Panc1 (cell line): ENCODE results near the gene ABL1. TPM values are rescaled to one million over a fixed set of nuclear protein-coding genes. Genes with fewer than 3 reads are reported as not detected.
"Not testable (repeated sequence)": the region's sequence is repeated elsewhere in the genome, so short reads cannot be mapped to it uniquely, and the experiment has no call there.

Source experiments
- ATAC-seq: fragments of 200-7000 bp; cut with Tn5 transposase; 2 replicates; pipeline ENCODE4 v1.9.1; 2020; ENCODE audit warnings: mild to moderate bottlenecking, moderate library complexity
- BruUV-seq: library from RNA; stranded (reverse); fragments of 400-500 nt; replicated peaks from 2 replicates; lab custom pipeline; 2021; lab: Mats Ljungman, UMichigan
- CTCF ChIA-PET: fragments of 300-600 bp; sonication (Branson Sonifier 250); formaldehyde crosslinking; loops from one replicate; lab custom pipeline; 2022; ENCODE audit warnings: antibody characterized with exemption; lab: Charles Lee
- POLR2A ChIA-PET: fragments of 300-600 bp; sonication (Branson Sonifier 250); formaldehyde crosslinking; loops from one replicate; lab custom pipeline; 2022; ENCODE audit warnings: antibody characterized with exemption; lab: Charles Lee
- DNase-seq: peaks from one replicate; pipeline ENCODE4 v3.0.0-alpha.2; 2010; ENCODE audit warnings: low read depth, low spot score
- H3K27ac ChIP-seq: 2 replicates; pipeline ENCODE4 v1.5.1; 2011; ENCODE audit warnings: mild to moderate bottlenecking, low read length, inconsistent platforms
- H3K27me3 ChIP-seq: fragments of 200-500 bp; sonication (Bioruptor generic); 2 replicates; pipeline ENCODE4 v1.6.0; 2014; ENCODE audit warnings: low read length, inconsistent platforms; ENCODE audit not compliant: control insufficient read depth, insufficient read depth
- H3K36me3 ChIP-seq: fragments of 200-500 bp; sonication (Bioruptor generic); 2 replicates; pipeline ENCODE4 v1.5.1; 2014; ENCODE audit warnings: inconsistent platforms, mild to moderate bottlenecking, low read length, moderate library complexity; ENCODE audit not compliant: control insufficient read depth, insufficient read depth
- H3K4me1 ChIP-seq: 2 replicates; pipeline ENCODE4 v1.5.1; 2011; ENCODE audit warnings: inconsistent platforms, mild to moderate bottlenecking, low read length, moderate library complexity; ENCODE audit not compliant: control insufficient read depth, insufficient read depth
- H3K4me3 ChIP-seq, 2 experiments: 2 replicates each; pipeline ENCODE4 v1.5.1; 2011 to 2012; ENCODE audit warnings: low read depth in 2 of 2, low read length in 2 of 2, mild to moderate bottlenecking in 2 of 2, inconsistent platforms in 1 of 2, moderate library complexity in 1 of 2
- H3K9me3 ChIP-seq: fragments of 200-500 bp; sonication (Bioruptor generic); 2 replicates; pipeline ENCODE4 v1.5.1; 2014; ENCODE audit warnings: low read depth, mild to moderate bottlenecking, inconsistent platforms, low read length, moderate library complexity; ENCODE audit not compliant: control insufficient read depth, insufficient read depth
- POLR2AphosphoS5 ChIP-seq: IDR thresholded peaks from 2 replicates; pipeline ENCODE4 v1.6.1; 2012; ENCODE audit warnings: mild to moderate bottlenecking, low read depth, low read length, moderate library complexity
- SIN3A ChIP-seq: IDR thresholded peaks from 2 replicates; pipeline ENCODE4 v1.6.1; 2012; ENCODE audit warnings: low read depth, mild to moderate bottlenecking, low read length, moderate library complexity, borderline replicate concordance; ENCODE audit not compliant: insufficient read depth
- TCF7L2 ChIP-seq: IDR thresholded peaks from 2 replicates; pipeline ENCODE4 v1.6.1; 2011; ENCODE audit warnings: mild to moderate bottlenecking, low read depth, low read length, inconsistent platforms
- in situ Hi-C: cut with HindIII; loops from 2 replicates; pipeline ENCODE4 v1.10.0; 2016; ENCODE audit warnings: low sequenced_read_pairs, low pct_unique_long_range_greater_than_20kb
- intact Hi-C: fragments of 100-400 bp; cut with micrococcal nuclease; formaldehyde crosslinking; loops from one replicate; pipeline ENCODE4 v1.10.0; 2022; ENCODE audit not compliant: unreplicated experiment
- total RNA-seq: library from RNA; stranded (reverse); gene quantifications from one replicate; pipeline ENCODE4 v1.2.1, GENCODE V29; 2021; ENCODE audit not compliant: unreplicated experiment
- TF ChIP-seq, protein P1 (sequence below), 2 experiments: IDR thresholded peaks; 2 replicates each; pipeline ENCODE4 v1.6.1; 2011 to 2012; ENCODE audit warnings: low read depth in 2 of 2, control low read depth in 1 of 2, low read length in 1 of 2, mild to moderate bottlenecking in 1 of 2, moderate library complexity in 1 of 2; ENCODE audit not compliant: insufficient read depth in 1 of 2
- TF ChIP-seq, protein P2 (sequence below): fragments of 450-650 bp; IDR thresholded peaks from 2 replicates; pipeline ENCODE4 v1.5.1; 2017; ENCODE audit warnings: mild to moderate bottlenecking

The ABL1 gene
- total RNA-seq, 1 experiment from 2014 or later = 48.4 TPM

DNA sequence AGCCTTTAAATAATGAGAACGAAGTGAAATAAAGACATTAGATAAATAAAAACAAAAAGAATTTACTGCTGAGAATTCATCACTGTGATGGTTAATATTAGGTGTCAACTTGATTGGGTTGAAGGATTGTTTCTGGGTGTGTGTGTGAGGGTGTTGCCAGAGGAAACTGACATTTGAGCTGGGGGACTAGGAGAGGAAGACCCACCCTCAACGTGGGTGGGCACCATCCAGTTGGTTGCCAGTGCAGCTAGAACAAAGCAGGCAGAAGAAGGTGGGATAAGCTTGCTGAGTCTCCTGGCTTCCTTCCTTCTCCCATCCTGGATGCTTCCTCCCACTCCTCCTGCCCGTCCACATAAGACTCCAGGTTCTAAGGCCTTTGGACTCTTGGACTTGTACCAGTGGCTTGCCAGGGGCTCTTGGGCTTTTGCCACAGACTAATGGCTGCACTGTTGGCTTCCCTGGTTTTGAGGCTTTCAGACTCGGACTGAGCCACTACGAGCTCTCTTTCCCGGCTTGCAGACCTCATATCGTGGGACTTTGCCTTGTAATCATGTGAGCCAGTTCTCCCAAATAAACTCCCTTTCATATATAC, 43.7 kb upstream of the ABL1 start:
- Histone ChIP-seq H3K9me3 (peaks cover 12% of the 10 kb centered on the region; the same call in 1 of the 2 replicates), H3K4me3 (no peak overlapping the region), H3K4me1 (no peaks in the 10 kb centered on the region), H3K27ac (no peak overlapping the region), H3K27me3 (no peaks in the 10 kb centered on the region), H3K36me3 (no peaks in the 10 kb centered on the region)
- no peak for ATAC-seq
- intact Hi-C loops = no loop called here
- DNase-seq = no peak
- in situ Hi-C loops = no loop called here
- ChIA-PET POLR2A (no interaction called here), CTCF (no interaction called here)
- no TSS peak for BruUV-seq
- TF ChIP-seq POLR2AphosphoS5 = no peak
- TF ChIP-seq, protein P1, sequence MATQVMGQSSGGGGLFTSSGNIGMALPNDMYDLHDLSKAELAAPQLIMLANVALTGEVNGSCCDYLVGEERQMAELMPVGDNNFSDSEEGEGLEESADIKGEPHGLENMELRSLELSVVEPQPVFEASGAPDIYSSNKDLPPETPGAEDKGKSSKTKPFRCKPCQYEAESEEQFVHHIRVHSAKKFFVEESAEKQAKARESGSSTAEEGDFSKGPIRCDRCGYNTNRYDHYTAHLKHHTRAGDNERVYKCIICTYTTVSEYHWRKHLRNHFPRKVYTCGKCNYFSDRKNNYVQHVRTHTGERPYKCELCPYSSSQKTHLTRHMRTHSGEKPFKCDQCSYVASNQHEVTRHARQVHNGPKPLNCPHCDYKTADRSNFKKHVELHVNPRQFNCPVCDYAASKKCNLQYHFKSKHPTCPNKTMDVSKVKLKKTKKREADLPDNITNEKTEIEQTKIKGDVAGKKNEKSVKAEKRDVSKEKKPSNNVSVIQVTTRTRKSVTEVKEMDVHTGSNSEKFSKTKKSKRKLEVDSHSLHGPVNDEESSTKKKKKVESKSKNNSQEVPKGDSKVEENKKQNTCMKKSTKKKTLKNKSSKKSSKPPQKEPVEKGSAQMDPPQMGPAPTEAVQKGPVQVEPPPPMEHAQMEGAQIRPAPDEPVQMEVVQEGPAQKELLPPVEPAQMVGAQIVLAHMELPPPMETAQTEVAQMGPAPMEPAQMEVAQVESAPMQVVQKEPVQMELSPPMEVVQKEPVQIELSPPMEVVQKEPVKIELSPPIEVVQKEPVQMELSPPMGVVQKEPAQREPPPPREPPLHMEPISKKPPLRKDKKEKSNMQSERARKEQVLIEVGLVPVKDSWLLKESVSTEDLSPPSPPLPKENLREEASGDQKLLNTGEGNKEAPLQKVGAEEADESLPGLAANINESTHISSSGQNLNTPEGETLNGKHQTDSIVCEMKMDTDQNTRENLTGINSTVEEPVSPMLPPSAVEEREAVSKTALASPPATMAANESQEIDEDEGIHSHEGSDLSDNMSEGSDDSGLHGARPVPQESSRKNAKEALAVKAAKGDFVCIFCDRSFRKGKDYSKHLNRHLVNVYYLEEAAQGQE (IDR thresholded peaks at IDR 0.05; ENCODE audit: insufficient read depth in 1 of 2, low read depth in 2 of 2, low read length in 1 of 2) = no peak
- TF ChIP-seq, protein P2, sequence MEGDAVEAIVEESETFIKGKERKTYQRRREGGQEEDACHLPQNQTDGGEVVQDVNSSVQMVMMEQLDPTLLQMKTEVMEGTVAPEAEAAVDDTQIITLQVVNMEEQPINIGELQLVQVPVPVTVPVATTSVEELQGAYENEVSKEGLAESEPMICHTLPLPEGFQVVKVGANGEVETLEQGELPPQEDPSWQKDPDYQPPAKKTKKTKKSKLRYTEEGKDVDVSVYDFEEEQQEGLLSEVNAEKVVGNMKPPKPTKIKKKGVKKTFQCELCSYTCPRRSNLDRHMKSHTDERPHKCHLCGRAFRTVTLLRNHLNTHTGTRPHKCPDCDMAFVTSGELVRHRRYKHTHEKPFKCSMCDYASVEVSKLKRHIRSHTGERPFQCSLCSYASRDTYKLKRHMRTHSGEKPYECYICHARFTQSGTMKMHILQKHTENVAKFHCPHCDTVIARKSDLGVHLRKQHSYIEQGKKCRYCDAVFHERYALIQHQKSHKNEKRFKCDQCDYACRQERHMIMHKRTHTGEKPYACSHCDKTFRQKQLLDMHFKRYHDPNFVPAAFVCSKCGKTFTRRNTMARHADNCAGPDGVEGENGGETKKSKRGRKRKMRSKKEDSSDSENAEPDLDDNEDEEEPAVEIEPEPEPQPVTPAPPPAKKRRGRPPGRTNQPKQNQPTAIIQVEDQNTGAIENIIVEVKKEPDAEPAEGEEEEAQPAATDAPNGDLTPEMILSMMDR = no peak
- TF ChIP-seq SIN3A = no peak
- TF ChIP-seq TCF7L2 = no peak

DNA sequence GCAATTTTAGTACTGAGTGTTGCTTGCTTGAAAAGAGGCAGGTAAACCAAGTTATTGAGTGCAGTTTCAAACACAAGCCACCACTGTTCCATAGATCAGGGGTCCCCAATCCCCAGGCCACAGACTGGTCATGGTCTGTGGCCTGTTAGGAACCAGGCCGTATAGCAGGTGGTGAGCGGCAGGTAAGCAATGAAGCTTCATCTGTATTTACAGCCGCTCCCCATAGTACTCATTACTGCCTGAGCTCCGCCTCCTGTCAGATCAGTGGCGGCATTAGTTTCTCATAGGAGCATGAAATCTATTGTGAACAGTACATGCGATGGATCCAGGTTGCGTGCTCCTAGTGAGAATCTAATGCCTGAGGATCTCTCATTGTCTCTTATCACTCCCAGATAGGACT, 41.5 kb upstream of the ABL1 start:
- Histone ChIP-seq H3K9me3 (peaks cover 12% of the 10 kb centered on the region; the same call in 1 of the 2 replicates), H3K4me3 (no peak overlapping the region), H3K27me3 (no peaks in the 10 kb centered on the region), H3K36me3 (no peaks in the 10 kb centered on the region), H3K27ac (no peak overlapping the region), H3K4me1 (no peaks in the 10 kb centered on the region)
- DNase-seq (no peak), ATAC-seq (no peak)
- TF ChIP-seq, protein P2 = no peak
- TF ChIP-seq TCF7L2 (no peak), POLR2AphosphoS5 (no peak), SIN3A (no peak)
- TF ChIP-seq, protein P1 (IDR thresholded peaks at IDR 0.05; ENCODE audit: insufficient read depth in 1 of 2, low read depth in 2 of 2, low read length in 1 of 2) = no peak
- ChIA-PET POLR2A (no interaction called here), CTCF (no interaction called here)
- intact Hi-C loops = no loop called here
- in situ Hi-C loops = no loop called here
- no TSS peak for BruUV-seq

DNA sequence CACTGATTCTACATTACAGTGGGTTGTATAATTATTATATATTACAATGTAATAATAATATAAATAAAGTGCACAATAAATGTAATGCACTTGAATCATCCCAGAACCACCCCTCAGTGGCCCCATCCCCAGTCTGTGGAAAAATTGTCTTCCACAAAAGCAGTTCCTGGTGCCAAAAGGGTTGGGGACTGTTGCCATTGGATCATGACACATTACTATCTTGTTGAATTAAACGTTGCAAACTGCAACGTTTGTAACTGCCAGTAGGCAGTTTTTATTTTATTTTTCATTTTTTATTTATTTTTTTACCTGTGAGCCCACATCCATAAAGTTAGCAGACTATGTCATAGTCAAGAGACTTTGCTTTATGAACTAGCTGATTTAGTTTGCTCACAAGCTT, 41.0 kb upstream of the ABL1 start:
- DNase-seq, H3K36me3 ChIP-seq, in situ Hi-C loops, BruUV-seq, H3K9me3 ChIP-seq, intact Hi-C loops, H3K27ac ChIP-seq, POLR2A ChIA-PET, H3K4me1 ChIP-seq, H3K27me3 ChIP-seq, ATAC-seq, H3K4me3 ChIP-seq, CTCF ChIA-PET: not testable (repeated sequence)
